KOPT-K1 (cell line): Measurements from ENCODE around the gene GRHL3.

Source experiments
- H3K27ac ChIP-seq: fragments of 200-600 bp; sonication (generic); 2 replicates; pipeline ENCODE4 v1.5.1; 2016; ENCODE audit warnings: antibody characterized with exemption, mild to moderate bottlenecking, low read depth, low read length; ENCODE audit not compliant: poor library complexity, severe bottlenecking
- H3K36me3 ChIP-seq: fragments of 200-600 bp; sonication (generic); 2 replicates; pipeline ENCODE4 v1.5.1; 2017; ENCODE audit warnings: antibody characterized with exemption, mild to moderate bottlenecking, low read length, moderate library complexity; ENCODE audit not compliant: insufficient read depth
- H3K9me3 ChIP-seq: fragments of 200-600 bp; sonication (generic); 2 replicates; pipeline ENCODE4 v1.5.1; 2017; ENCODE audit warnings: antibody characterized with exemption, low read length, mild to moderate bottlenecking; ENCODE audit not compliant: insufficient read depth, poor library complexity, severe bottlenecking

The GRHL3 gene

DNA sequence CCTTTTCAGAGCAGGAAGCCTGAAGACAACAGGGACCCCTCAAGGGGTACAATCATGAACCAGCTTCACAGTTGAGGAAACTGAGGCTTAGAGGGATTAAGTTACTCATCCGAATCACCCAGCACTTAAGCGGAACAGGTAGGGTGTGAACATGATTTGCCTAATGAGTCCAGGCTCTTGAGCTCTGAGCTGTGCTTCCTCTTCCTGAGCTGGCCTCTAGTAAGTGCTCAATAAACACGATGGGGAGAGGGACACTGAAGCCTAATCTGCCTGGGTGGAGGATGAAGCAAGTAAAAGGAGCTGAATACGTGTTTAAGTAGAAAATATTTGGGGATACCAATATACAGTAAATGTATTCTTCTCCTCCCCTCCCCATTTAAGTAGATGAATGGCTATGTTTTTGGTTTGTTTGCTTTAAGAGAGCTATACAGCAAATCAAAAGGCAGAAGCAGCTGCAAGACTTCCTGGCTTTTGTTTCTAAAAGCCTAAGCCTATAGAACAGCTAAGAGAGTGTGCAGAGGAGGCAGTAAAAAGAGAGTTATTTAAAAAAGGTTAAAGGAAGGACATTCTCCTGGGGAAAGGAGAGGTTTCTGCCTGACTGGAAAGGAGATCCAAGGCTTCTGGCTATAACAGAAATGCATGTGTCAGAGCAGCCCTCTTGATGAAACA is 74.0 kb downstream of the GRHL3 start:
- Histone ChIP-seq H3K36me3 (no peaks in the 10 kb centered on the region), H3K9me3 (no peaks in the 10 kb centered on the region), H3K27ac (no peak overlapping the region)

DNA sequence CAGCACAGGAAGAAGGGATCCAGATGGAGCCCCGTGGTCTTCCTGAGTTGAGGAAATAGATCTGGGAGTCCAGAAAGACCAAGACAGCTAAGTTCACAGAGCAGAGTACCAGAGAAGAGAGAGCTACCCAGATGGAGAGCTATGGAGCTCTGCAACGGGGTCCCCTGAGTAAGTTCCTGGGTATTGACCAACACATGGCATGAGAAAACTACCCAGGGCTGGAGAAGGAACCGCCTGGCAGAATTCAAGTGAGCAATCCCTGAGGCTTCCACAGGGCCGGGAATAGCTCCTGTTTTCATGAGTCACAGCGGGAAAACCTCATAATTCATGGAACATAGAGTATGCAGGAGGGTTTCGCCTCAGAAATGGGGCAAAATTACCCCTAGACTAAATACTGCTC is 74.7 kb downstream of the GRHL3 start:
- H3K36me3 ChIP-seq = no peaks in the 10 kb centered on the region
- H3K27ac ChIP-seq = no peak overlapping the region
- no peaks in the 10 kb centered on the region for H3K9me3 ChIP-seq

GRCh38 chr1:24400065-24400464 is 80.9 kb downstream of the GRHL3 start:
- H3K36me3 ChIP-seq = no peaks in the 10 kb centered on the region
- no peaks in the 10 kb centered on the region for H3K9me3 ChIP-seq
- no peak overlapping the region for H3K27ac ChIP-seq

- Histone ChIP-seq H3K36me3 (no peaks in the 10 kb centered on the region), H3K9me3 (peaks cover 19% of the 10 kb centered on the region), H3K27ac (no peak overlapping the region)
These were observed 84.6 kb downstream of the GRHL3 start for GRCh38 chr1:24403806-24404205.
